Measurements from ENCODE around the gene SPRR2G.
A peak's percentile ranks its signal among the peaks of the same experiment; 100 is the strongest.

DNA sequence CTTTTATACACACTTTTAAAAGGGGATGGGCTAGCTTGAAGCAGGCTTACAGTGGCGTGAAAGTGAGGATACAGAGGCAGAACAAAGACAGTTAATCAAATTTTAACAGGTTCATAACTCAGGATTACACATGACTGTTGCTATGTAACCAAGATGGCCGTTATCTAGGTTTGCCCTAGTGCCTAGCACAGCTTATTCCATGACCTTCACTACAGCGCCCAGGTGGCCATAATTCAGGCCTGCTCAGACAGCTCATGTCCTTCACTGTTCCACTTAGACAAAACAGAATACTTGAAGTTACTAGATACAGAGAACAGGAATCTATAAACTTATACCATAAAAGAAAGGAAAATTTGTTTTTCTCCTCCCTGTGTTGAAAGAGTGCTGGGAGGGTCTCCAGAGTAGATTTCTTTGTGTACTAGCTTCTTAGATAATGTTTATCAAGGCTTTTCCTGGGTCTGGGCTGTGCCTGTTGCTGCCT lies 31.2 kb downstream of the SPRR2G start:
- TF ChIP-seq, protein P1, sequence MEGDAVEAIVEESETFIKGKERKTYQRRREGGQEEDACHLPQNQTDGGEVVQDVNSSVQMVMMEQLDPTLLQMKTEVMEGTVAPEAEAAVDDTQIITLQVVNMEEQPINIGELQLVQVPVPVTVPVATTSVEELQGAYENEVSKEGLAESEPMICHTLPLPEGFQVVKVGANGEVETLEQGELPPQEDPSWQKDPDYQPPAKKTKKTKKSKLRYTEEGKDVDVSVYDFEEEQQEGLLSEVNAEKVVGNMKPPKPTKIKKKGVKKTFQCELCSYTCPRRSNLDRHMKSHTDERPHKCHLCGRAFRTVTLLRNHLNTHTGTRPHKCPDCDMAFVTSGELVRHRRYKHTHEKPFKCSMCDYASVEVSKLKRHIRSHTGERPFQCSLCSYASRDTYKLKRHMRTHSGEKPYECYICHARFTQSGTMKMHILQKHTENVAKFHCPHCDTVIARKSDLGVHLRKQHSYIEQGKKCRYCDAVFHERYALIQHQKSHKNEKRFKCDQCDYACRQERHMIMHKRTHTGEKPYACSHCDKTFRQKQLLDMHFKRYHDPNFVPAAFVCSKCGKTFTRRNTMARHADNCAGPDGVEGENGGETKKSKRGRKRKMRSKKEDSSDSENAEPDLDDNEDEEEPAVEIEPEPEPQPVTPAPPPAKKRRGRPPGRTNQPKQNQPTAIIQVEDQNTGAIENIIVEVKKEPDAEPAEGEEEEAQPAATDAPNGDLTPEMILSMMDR (IDR thresholded peaks at IDR 0.05): no peak
- peak in 1 of 3 donors; percentile 30 for TF ChIP-seq POLR2A (IDR thresholded peaks at IDR 0.05)
